BE2C (cell line): Measurements from ENCODE around the gene IL1RAPL2.
"Not testable (repeated sequence)": the region's sequence is repeated elsewhere in the genome, so short reads cannot be mapped to it uniquely, and the experiment has no call there.

Source experiments
- DNase-seq: peaks from one replicate; pipeline ENCODE4 v3.0.0-alpha.2; 2020
- H3K27me3 ChIP-seq: fragments of 250-450 bp; sonication (Bioruptor Pico); 2 replicates; pipeline ENCODE4 v1.5.1; 2020; ENCODE audit warnings: mild to moderate bottlenecking
- H3K36me3 ChIP-seq: fragments of 250-450 bp; sonication (Bioruptor Pico); 2 replicates; pipeline ENCODE4 v1.5.1; 2020; ENCODE audit warnings: mild to moderate bottlenecking
- H3K4me1 ChIP-seq: fragments of 250-450 bp; sonication (Bioruptor Pico); 2 replicates; pipeline ENCODE4 v1.5.1; 2020
- H3K4me3 ChIP-seq: 2 replicates; pipeline ENCODE4 v1.5.1; 2011; ENCODE audit warnings: low read depth, low read length
- H3K9me3 ChIP-seq: fragments of 250-450 bp; sonication (Bioruptor Pico); 2 replicates; pipeline ENCODE4 v1.5.1; 2020
- TF ChIP-seq, protein P1 (sequence below): IDR thresholded peaks from 2 replicates; pipeline ENCODE4 v1.5.1; 2012; ENCODE audit warnings: mild to moderate bottlenecking, low read depth, low read length

Gene IL1RAPL2

DNA sequence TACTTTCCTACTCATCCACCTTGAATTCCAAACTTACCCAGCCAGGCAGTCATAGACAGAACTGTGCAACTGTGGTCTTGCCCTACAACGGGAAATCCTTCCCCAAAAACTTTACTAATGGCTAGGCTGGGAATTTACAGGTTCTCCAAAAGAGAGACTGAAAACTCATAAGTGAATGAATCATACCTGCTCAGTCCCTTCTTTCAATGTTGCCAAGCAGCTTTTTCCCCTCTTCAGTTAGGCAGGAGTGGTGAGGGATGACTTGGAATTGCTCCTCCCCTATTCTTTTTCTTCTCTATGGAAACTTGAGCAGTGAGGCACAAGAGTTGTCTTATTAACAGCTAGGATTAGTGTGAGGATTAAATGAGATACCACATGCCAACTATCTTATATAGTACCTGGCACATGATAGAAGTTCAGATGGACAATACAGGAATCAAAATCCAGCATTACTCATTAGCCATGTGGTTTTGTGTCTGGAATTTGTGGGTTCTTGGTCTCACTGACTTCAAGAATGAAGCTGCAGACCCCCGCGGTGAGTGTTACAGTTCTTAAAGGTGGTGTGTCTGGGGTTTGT lies 548.6 kb downstream of the IL1RAPL2 start:
- Histone ChIP-seq H3K27me3 (no peaks in the 10 kb centered on the region), H3K4me1 (no peaks in the 10 kb centered on the region), H3K4me3 (no peak overlapping the region), H3K9me3 (no peaks in the 10 kb centered on the region), H3K36me3 (no peaks in the 10 kb centered on the region)
- no peak for DNase-seq
- TF ChIP-seq, protein P1, sequence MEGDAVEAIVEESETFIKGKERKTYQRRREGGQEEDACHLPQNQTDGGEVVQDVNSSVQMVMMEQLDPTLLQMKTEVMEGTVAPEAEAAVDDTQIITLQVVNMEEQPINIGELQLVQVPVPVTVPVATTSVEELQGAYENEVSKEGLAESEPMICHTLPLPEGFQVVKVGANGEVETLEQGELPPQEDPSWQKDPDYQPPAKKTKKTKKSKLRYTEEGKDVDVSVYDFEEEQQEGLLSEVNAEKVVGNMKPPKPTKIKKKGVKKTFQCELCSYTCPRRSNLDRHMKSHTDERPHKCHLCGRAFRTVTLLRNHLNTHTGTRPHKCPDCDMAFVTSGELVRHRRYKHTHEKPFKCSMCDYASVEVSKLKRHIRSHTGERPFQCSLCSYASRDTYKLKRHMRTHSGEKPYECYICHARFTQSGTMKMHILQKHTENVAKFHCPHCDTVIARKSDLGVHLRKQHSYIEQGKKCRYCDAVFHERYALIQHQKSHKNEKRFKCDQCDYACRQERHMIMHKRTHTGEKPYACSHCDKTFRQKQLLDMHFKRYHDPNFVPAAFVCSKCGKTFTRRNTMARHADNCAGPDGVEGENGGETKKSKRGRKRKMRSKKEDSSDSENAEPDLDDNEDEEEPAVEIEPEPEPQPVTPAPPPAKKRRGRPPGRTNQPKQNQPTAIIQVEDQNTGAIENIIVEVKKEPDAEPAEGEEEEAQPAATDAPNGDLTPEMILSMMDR: no peak

DNA sequence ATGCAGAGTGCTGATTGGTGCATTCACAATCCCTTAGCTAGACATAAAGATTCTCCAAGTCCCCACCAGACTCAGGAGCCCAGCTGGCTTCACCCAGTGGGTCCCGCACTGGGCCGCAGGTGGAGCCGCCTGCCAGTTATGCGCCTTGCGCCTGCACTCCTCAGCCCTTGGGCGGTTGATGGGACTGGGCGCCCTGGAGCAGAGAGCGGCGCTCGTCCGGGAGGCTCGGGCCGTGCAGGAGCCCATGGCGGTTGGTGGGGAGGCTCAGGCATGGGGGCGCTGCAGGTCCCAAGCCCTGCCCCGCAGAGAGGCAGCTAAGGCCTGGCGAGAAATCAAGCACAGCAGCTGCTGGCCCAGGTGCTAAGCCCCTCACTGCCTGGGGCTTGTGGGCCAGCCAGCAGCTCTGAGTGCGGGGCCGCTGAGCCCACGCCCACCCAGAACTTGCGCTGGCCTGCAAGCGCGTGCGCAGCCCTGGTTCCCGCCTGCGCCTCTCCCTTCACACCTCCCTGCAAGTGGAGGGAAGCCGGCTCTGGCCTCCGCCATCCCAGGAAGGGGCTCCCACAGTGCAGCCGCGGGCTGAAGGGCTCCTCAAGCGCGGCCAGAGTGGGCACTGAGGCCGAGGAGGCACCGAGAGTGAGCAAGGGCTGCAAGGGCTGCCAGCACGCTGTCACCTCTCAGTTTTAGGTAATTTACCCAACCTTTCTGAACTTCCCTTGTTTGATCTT lies 549.8 kb downstream of the IL1RAPL2 start:
- DNase-seq, H3K9me3 ChIP-seq, H3K4me3 ChIP-seq, H3K27me3 ChIP-seq, H3K4me1 ChIP-seq, H3K36me3 ChIP-seq: not testable (repeated sequence)

DNA sequence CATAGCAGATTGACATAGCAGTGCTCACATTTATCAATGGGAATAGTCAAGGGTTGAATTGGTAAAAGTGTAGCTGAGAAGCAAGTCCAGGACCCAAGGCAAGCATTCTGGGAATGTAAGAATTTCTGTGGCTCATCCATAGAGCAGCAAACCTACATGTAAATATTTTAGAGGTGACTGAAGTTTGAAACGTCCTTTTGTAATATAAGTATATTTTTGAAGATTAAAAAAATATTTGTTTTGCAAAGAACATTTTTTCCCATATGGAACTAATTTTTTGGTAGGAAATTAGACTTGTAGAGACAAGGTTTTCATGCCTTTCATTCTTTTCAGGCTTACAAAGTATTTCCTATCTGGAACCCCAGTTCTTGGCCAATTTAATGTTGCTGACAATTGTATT lies 550.5 kb downstream of the IL1RAPL2 start:
- no peaks in the 10 kb centered on the region for H3K4me1 ChIP-seq
- no peaks in the 10 kb centered on the region for H3K36me3 ChIP-seq
- DNase-seq: no peak
- TF ChIP-seq, protein P1: no peak
- no peaks in the 10 kb centered on the region for H3K27me3 ChIP-seq
- no peaks in the 10 kb centered on the region for H3K9me3 ChIP-seq
- no peak overlapping the region for H3K4me3 ChIP-seq

DNA sequence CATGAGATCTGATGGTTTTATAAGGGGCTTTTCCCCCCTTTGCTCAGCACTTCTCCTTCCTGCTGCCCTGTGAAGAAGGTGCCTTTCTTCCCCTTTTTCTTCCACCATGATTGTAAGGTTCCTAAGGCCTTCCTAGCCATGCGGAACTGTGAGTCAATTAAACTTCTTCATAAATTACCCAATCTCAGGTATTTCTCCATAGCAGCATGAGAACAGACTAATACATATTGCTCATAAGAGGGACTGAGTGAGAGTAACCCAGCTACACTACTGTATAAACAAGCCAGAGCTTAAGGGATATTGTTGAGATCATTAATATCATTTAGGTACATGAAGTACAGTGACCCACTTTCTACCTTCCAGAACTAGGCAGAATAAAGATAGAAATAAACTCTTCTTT lies 551.6 kb downstream of the IL1RAPL2 start:
- Histone ChIP-seq H3K9me3 (no peaks in the 10 kb centered on the region), H3K4me3 (no peak overlapping the region), H3K4me1 (no peaks in the 10 kb centered on the region), H3K27me3 (no peaks in the 10 kb centered on the region), H3K36me3 (no peaks in the 10 kb centered on the region)
- TF ChIP-seq, protein P1: no peak
- no peak for DNase-seq

DNA sequence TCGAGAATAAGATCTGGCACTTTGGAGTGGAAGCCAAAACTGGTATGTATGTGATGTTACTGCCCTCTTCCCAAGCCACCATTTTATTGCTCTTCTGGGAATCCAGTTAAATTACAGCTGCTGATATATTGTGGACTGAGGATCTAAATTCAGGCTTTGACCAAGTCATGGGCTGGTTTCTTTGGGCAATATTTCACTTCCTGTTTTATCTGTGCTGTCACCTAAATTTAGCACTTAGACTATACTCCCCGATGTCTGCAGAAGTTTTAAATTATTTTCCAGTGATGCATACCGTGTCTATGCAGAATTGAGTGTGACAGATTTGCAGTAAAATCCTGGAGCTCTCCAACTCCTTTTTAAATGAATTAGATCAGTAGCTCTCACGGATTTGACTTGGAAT lies 554.5 kb downstream of the IL1RAPL2 start:
- no peaks in the 10 kb centered on the region for H3K9me3 ChIP-seq
- DNase-seq: no peak
- no peak overlapping the region for H3K4me3 ChIP-seq
- no peaks in the 10 kb centered on the region for H3K27me3 ChIP-seq
- TF ChIP-seq, protein P1: no peak
- no peaks in the 10 kb centered on the region for H3K4me1 ChIP-seq
- no peaks in the 10 kb centered on the region for H3K36me3 ChIP-seq

DNA sequence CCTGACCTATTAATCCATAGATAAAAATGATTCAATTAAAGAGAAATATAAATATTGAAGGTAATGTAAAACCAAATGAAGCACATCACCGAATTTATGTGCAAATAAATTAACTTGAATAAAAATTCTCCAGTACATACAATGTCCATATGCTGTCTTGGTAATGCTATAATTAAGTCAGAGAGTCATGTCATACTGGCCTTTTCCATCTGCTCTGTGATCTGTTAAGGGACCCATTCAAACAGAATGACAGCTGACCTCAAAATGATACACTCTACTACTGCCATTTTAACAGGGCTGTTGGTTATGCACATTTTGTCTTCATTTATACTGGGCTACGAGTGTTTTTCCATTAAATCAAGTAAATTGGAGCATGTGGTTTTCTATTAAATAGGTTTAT lies 555.2 kb downstream of the IL1RAPL2 start:
- H3K4me3 ChIP-seq: no peak overlapping the region
- H3K4me1 ChIP-seq: no peaks in the 10 kb centered on the region
- DNase-seq: no peak
- H3K27me3 ChIP-seq: no peaks in the 10 kb centered on the region
- TF ChIP-seq, protein P1: no peak
- no peaks in the 10 kb centered on the region for H3K36me3 ChIP-seq
- H3K9me3 ChIP-seq: no peaks in the 10 kb centered on the region
